Tibial nerve (tissue), 4 donors: ENCODE data around the gene GCLM. TPM values are rescaled to one million over a fixed set of nuclear protein-coding genes. Genes with fewer than 3 reads are reported as not detected.
"Not testable (repeated sequence)": the region's sequence is repeated elsewhere in the genome, so short reads cannot be mapped to it uniquely, and the experiment has no call there.

Experiments
- DNase-seq, 2 donors: peaks; one replicate each; pipeline ENCODE4 v3.0.0-alpha.2; 2019; ENCODE audit warnings: low spot score in 2 of 2
- H3K27ac ChIP-seq, 4 donors: fragments of 200-600 bp; sonication (generic) in 3 of 4; one replicate each; pipeline ENCODE4 v1.5.1; 2017 to 2019; ENCODE audit warnings: mild to moderate bottlenecking in 1 of 4
- H3K27me3 ChIP-seq, 2 donors: fragments of 200-600 bp; sonication (generic) in 1 of 2; one replicate each; pipeline versions ENCODE4 v1.5.1 to v1.6.0; 2017 to 2019
- H3K36me3 ChIP-seq, 3 donors: fragments of 200-600 bp; sonication (generic); one replicate each; pipeline ENCODE4 v1.5.1; 2018 to 2019
- H3K4me1 ChIP-seq, 4 donors: fragments of 200-600 bp; sonication (generic) in 3 of 4; one replicate each; pipeline ENCODE4 v1.5.1; 2017 to 2019
- H3K4me3 ChIP-seq, 4 donors: fragments of 200-600 bp; sonication (generic) in 3 of 4; one replicate each; pipeline ENCODE4 v1.5.1; 2017 to 2019; ENCODE audit warnings: mild to moderate bottlenecking in 1 of 4, moderate library complexity in 1 of 4
- H3K9me3 ChIP-seq, 4 donors: fragments of 200-600 bp; sonication (generic) in 3 of 4; one replicate each; pipeline ENCODE4 v1.5.1; 2017 to 2019
- EP300 ChIP-seq, 2 donors: sonication (generic); formaldehyde crosslinking; IDR thresholded peaks; one replicate each; pipeline ENCODE4 v1.6.1; 2017; ENCODE audit warnings: antibody characterized with exemption in 2 of 2, mild to moderate bottlenecking in 1 of 2
- POLR2A ChIP-seq, 2 donors: fragments of 450-650 bp; IDR thresholded peaks; one replicate each; pipeline ENCODE4 v1.6.1; 2017; ENCODE audit warnings: antibody characterized with exemption in 2 of 2, mild to moderate bottlenecking in 2 of 2, moderate library complexity in 2 of 2
- WGBS, 2 donors: methylation state at CpG; one replicate each; pipeline ENCODE4 v1.1.5; 2018; 5-methylcytosine and 5-hydroxymethylcytosine counted together
- total RNA-seq, 4 donors: library from RNA; depleted of rRNA; stranded (reverse); fragments of >200 nt; gene quantifications; one replicate each; pipeline ENCODE4 v1.1.0, GENCODE V29; 2016
- TF ChIP-seq, protein P1 (sequence below), 5 experiments: fragments of 200-600 bp in 3 of 5; fragments of 450-650 bp in 2 of 5; sonication (generic) in 3 of 5; IDR thresholded peaks; one replicate each; pipeline ENCODE4 v1.5.1; 2016 to 2019; ENCODE audit warnings: antibody characterized with exemption in 5 of 5, mild to moderate bottlenecking in 3 of 5, moderate library complexity in 2 of 5

GCLM gene
- total RNA-seq, 4 donors from 2014 or later = 13.1 to 36.3 (median 19.1) TPM

DNA sequence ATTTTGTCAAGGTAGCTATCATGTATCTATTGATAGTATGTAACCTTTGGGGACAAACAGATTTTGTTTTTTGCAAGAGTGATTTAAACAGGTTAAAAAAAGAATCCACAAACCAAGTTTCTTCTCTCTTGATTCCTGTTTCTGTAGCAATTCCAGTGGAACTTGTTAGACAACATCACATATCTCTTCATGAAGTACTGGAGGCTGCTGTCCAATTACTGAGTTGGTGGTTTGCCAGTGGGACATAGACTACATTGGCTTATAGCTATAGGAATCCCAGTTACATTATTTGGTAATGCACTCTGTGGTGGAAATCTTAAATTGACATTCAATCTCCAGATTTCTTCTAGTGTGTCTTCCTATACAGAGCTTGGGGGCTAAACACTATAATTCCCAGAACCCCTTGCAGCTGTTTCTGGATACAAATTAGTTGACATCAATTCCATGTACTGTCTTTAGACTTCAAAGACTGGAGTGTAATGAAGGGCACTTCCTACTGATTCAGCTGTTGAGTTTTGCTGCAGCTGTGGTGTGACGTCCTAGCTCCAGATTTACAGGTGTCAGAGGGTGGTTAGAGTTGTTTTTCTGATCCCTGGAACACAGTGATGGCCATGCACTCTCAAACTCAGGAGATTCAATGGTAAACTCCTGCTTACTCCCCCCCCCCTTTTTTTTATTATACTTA lies 29.4 kb upstream of the GCLM start:
- no peak for DNase-seq
- Histone ChIP-seq H3K27me3 (no peaks in the 10 kb centered on the region), H3K9me3 (peaks cover 0 to 10% (median 2%) of the 10 kb centered on the region in 4 donors), H3K4me3 (no peak overlapping the region), H3K27ac (no peak overlapping the region), H3K4me1 (no peaks in the 10 kb centered on the region), H3K36me3 (no peaks in the 10 kb centered on the region)
- WGBS, 2 donors = 64 to 88% methylated on average over 1 of the region's 1 CpG
- TF ChIP-seq EP300 (IDR thresholded peaks at IDR 0.05) (no peak), POLR2A (IDR thresholded peaks at IDR 0.05) (no peak)
- TF ChIP-seq, protein P1, sequence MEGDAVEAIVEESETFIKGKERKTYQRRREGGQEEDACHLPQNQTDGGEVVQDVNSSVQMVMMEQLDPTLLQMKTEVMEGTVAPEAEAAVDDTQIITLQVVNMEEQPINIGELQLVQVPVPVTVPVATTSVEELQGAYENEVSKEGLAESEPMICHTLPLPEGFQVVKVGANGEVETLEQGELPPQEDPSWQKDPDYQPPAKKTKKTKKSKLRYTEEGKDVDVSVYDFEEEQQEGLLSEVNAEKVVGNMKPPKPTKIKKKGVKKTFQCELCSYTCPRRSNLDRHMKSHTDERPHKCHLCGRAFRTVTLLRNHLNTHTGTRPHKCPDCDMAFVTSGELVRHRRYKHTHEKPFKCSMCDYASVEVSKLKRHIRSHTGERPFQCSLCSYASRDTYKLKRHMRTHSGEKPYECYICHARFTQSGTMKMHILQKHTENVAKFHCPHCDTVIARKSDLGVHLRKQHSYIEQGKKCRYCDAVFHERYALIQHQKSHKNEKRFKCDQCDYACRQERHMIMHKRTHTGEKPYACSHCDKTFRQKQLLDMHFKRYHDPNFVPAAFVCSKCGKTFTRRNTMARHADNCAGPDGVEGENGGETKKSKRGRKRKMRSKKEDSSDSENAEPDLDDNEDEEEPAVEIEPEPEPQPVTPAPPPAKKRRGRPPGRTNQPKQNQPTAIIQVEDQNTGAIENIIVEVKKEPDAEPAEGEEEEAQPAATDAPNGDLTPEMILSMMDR (IDR thresholded peaks at IDR 0.05) = no peak

DNA sequence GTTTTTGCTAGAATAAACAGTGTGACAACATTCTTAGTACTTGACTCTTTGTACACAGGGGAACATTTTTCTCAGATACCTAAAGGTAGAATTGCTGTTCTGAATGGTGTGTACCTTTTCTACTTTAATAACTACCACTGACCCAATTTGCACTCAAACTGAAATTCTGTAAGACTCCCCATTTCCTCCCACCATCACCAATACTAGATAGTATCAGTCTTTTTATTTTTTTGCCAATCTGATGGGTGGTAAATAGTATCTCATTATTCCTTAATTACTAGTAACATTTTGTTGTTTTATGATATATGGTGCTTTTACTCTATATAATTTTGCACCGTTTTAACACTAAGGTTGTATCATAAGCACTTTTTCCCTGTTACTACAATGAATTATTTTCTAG lies 28.8 kb upstream of the GCLM start:
- 83 to 89% methylated on average over 1 of the region's 1 CpG for WGBS, 2 donors
- H3K9me3 ChIP-seq = peaks cover 0 to 10% (median 2%) of the 10 kb centered on the region in 4 donors
- DNase-seq = no peak

DNA sequence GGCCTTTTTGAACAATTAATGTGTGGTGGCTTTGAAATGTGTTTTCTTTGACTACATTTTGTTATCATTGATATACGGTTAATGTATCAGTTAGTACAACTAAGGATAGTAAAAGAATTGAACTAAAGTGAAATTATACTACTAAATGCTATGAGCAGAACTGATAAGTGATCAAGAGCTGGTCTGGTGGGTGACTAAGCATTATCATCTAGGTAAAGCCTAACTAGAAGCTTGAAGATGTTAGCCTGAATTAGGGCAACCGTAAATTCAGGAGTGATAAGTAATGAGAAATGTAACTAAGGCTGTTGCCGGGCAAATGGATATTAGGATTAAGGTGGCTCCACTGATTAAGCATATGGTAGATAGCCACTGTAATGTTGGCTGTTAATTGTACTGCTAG lies 16.0 kb upstream of the GCLM start:
- no peaks in the 10 kb centered on the region for H3K36me3 ChIP-seq
- no peak overlapping the region for H3K4me3 ChIP-seq
- H3K27ac ChIP-seq = no peak overlapping the region
- H3K27me3 ChIP-seq = no peaks in the 10 kb centered on the region
- no peaks in the 10 kb centered on the region for H3K4me1 ChIP-seq
- no peaks in the 10 kb centered on the region for H3K9me3 ChIP-seq
- no peak for DNase-seq
- WGBS, 2 donors = 83 to 85% methylated on average over 3 of the region's 3 CpGs
- TF ChIP-seq EP300 (IDR thresholded peaks at IDR 0.05) (no peak), POLR2A (IDR thresholded peaks at IDR 0.05) (no peak)
- TF ChIP-seq, protein P1 (IDR thresholded peaks at IDR 0.05) = no peak

More for the DNA sequence above, 28.8 kb upstream of the GCLM start:
- Histone ChIP-seq H3K27me3 (no peaks in the 10 kb centered on the region), H3K27ac (no peak overlapping the region), H3K4me3 (no peak overlapping the region), H3K36me3 (no peaks in the 10 kb centered on the region), H3K4me1 (no peaks in the 10 kb centered on the region)
- TF ChIP-seq, protein P1 (IDR thresholded peaks at IDR 0.05) = no peak
- TF ChIP-seq EP300 (IDR thresholded peaks at IDR 0.05) (no peak), POLR2A (IDR thresholded peaks at IDR 0.05) (no peak)

DNA sequence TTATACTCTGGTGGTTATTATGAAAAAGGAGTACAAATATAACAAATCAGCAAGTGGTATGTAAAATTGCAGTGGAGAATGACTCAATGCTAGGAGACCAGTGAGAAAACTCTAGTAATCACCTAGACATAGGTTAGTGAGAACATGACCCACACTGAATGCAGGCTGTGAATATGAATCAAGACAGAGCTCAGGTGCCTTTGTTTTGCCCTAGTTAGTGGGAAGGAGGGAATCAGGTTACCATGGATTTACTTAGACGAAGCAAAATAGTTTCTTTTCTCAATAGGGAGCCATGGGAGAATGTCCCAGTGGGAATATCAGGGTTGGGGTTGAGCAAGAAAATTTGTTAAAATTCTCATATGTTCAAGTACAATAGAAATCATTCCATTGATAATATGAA lies 10.6 kb upstream of the GCLM start:
- WGBS, 2 donors = 27 to 50% methylated on average over 1 of the region's 1 CpG
- Histone ChIP-seq H3K4me1 (no peaks in the 10 kb centered on the region), H3K4me3 (no peak overlapping the region), H3K27ac (no peak overlapping the region), H3K27me3 (no peaks in the 10 kb centered on the region), H3K9me3 (peaks cover 0 to 15% (median 0%) of the 10 kb centered on the region in 4 donors), H3K36me3 (no peaks in the 10 kb centered on the region)
- DNase-seq = no peak
- no peak for TF ChIP-seq EP300 (IDR thresholded peaks at IDR 0.05)
- TF ChIP-seq, protein P1 (IDR thresholded peaks at IDR 0.05) = no peak
- no peak for TF ChIP-seq POLR2A (IDR thresholded peaks at IDR 0.05)

DNA sequence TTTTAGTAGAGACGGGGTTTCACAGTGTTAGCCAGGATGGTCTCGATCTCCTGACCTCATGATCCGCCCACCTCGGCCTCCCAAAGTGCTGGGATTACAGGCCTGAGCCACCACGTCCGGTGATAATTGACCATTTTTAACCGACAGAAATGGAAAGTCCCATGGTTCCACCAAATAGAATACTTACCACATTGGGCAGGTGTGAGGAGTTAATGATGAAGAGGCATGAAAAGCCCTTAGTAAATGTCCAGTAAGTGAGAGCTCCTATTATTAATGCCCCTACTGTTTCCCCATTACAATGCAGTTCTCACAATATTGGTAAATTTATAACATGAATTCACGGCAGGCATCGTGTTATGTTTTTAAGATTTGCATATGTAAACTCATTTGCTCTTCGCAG lies 8.1 kb upstream of the GCLM start:
- no peak overlapping the region for H3K4me3 ChIP-seq
- H3K27me3 ChIP-seq = no peaks in the 10 kb centered on the region
- H3K4me1 ChIP-seq = no peaks in the 10 kb centered on the region
- 88 to 91% methylated on average over 10 of the region's 10 CpGs for WGBS, 2 donors
- TF ChIP-seq POLR2A (IDR thresholded peaks at IDR 0.05) (no peak), EP300 (IDR thresholded peaks at IDR 0.05) (no peak)
- peaks cover 0 to 15% (median 0%) of the 10 kb centered on the region in 4 donors for H3K9me3 ChIP-seq
- no peak for DNase-seq
- H3K36me3 ChIP-seq = no peaks in the 10 kb centered on the region
- H3K27ac ChIP-seq = no peak overlapping the region

DNA sequence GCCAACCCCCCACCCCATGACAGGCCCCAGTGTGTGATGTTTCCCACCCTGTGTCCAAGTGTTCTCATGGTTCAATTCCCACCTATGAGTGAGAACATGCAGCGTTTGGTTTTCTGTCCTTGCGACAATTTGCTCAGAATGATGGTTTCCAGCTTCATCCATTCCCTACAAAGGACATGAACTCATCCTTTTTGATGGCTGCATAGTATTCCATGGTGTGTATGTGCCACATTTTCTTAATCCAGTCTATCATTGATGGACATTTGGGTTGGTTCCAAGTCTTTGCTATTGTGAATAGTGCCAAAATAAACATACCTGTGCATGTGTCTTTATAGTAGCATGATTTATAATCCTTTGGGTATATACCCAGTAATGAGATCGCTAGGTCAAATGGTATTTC lies 1.6 kb upstream of the GCLM start:
- not testable (repeated sequence) for H3K27ac ChIP-seq, H3K36me3 ChIP-seq, DNase-seq, H3K27me3 ChIP-seq, H3K4me3 ChIP-seq
- WGBS, 2 donors = 97% methylated on average over 3 of the region's 3 CpGs
- peaks cover 0 to 18% (median 8%) of the 10 kb centered on the region in 4 donors for H3K4me1 ChIP-seq
- peaks cover 0 to 19% (median 0%) of the 10 kb centered on the region in 4 donors for H3K9me3 ChIP-seq
